ENCODE data around the gene MFAP2.
"Not testable (repeated sequence)": the region's sequence is repeated elsewhere in the genome, so short reads cannot be mapped to it uniquely, and the experiment has no call there.

DNA sequence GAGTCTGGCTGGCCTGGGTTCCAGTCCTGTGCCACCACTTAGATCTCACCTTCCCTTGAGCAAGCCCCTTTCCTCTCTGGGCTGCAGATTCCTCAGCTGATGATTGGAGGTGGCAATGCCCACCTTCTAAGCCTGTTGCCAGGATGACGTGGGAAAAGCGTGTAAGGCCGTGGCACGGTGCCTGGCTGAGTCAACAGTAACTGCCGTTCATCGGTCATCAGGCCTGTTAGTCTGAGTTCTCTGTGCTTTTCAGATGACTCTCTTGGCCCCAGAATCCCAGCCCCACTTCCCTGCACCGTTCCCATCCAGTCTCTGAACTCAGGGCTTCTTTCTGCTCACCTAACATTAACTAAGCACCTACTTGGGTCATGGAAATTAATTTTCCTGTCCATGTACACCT, 31.4 kb downstream of the MFAP2 start:
- TF ChIP-seq, protein P1, sequence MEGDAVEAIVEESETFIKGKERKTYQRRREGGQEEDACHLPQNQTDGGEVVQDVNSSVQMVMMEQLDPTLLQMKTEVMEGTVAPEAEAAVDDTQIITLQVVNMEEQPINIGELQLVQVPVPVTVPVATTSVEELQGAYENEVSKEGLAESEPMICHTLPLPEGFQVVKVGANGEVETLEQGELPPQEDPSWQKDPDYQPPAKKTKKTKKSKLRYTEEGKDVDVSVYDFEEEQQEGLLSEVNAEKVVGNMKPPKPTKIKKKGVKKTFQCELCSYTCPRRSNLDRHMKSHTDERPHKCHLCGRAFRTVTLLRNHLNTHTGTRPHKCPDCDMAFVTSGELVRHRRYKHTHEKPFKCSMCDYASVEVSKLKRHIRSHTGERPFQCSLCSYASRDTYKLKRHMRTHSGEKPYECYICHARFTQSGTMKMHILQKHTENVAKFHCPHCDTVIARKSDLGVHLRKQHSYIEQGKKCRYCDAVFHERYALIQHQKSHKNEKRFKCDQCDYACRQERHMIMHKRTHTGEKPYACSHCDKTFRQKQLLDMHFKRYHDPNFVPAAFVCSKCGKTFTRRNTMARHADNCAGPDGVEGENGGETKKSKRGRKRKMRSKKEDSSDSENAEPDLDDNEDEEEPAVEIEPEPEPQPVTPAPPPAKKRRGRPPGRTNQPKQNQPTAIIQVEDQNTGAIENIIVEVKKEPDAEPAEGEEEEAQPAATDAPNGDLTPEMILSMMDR (conservative IDR thresholded peaks at IDR 0.05; ENCODE audit: low read depth, low read length), result not testable (repeated sequence)
- TF ChIP-seq EZH2 (IDR thresholded peaks at IDR 0.05; ENCODE audit: borderline replicate concordance, low read depth, low read length, poor library complexity, severe bottlenecking), result not testable (repeated sequence)

All from A673 (cell line).